ENCODE data around the gene CEP104.

DNA sequence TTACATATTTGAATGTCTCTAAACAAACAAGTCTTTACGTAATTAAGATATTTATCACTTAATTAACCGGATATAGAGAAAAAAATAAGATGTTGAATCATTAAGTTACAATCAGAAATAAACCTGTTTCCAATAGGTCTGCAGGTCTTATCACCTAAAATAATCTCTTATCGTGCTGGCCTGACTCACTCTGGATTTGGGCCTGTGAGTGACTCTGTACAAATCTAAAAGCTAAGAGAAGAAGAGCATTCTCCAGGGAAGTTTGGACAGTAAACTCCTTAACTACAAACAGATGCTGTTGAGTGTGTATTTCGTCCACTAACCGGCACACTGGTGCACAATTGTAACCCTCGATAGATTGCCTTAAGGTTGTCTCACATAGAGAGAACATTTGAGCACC, 25.3 kb downstream of the CEP104 start:
- TF ChIP-seq, protein P1, sequence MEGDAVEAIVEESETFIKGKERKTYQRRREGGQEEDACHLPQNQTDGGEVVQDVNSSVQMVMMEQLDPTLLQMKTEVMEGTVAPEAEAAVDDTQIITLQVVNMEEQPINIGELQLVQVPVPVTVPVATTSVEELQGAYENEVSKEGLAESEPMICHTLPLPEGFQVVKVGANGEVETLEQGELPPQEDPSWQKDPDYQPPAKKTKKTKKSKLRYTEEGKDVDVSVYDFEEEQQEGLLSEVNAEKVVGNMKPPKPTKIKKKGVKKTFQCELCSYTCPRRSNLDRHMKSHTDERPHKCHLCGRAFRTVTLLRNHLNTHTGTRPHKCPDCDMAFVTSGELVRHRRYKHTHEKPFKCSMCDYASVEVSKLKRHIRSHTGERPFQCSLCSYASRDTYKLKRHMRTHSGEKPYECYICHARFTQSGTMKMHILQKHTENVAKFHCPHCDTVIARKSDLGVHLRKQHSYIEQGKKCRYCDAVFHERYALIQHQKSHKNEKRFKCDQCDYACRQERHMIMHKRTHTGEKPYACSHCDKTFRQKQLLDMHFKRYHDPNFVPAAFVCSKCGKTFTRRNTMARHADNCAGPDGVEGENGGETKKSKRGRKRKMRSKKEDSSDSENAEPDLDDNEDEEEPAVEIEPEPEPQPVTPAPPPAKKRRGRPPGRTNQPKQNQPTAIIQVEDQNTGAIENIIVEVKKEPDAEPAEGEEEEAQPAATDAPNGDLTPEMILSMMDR (IDR thresholded peaks at IDR 0.05) = no peak
- no peak for TF ChIP-seq POLR2A (IDR thresholded peaks at IDR 0.05)
